GM18861 (cell line): Measurements from ENCODE around the gene SLC44A2.
"Not testable (repeated sequence)": the region's sequence is repeated elsewhere in the genome, so short reads cannot be mapped to it uniquely, and the experiment has no call there.

ENCODE experiments used
- ATAC-seq: cut with Tn5 transposase; IDR thresholded peaks from one replicate; pipeline ENCODE4 v1.9.1; 2021; ENCODE audit not compliant: unreplicated experiment

The SLC44A2 gene

GRCh38 chr19:10648360-10648759 is 23.0 kb downstream of the SLC44A2 start:
- ATAC-seq = no peak

DNA sequence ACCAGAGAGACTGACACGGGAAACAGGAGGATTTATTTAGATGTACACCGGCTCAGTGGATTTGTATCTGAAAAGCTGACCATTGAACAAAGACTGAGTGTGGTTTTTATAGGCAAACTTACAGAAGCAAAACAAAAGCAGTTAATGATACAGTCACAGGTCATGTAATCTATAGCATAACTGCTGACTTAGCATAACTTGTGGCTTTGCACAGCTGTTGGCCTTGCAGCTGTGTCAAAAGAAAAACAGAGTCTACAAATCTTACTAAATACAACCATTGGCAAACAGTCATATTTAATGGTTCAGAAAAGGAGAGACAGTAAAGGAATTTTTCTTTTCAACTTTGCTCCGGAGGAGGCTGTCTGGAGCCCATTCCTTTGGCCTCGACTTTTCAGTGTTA is 26.5 kb downstream of the SLC44A2 start:
- ATAC-seq = no peak

DNA sequence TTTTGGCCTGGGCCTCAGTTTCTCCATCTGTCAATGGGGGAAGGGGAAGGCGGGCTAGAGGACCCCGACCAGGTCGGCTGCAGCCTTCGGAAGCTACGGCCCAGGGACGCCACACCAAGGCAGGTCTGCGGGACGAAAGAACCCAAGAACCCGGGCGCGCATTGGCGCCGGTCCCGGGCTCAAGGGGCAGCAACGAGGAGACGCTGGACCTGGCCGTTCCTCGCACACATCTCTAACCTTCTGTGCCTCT is 28.1 kb downstream of the SLC44A2 start:
- ATAC-seq = no peak

DNA sequence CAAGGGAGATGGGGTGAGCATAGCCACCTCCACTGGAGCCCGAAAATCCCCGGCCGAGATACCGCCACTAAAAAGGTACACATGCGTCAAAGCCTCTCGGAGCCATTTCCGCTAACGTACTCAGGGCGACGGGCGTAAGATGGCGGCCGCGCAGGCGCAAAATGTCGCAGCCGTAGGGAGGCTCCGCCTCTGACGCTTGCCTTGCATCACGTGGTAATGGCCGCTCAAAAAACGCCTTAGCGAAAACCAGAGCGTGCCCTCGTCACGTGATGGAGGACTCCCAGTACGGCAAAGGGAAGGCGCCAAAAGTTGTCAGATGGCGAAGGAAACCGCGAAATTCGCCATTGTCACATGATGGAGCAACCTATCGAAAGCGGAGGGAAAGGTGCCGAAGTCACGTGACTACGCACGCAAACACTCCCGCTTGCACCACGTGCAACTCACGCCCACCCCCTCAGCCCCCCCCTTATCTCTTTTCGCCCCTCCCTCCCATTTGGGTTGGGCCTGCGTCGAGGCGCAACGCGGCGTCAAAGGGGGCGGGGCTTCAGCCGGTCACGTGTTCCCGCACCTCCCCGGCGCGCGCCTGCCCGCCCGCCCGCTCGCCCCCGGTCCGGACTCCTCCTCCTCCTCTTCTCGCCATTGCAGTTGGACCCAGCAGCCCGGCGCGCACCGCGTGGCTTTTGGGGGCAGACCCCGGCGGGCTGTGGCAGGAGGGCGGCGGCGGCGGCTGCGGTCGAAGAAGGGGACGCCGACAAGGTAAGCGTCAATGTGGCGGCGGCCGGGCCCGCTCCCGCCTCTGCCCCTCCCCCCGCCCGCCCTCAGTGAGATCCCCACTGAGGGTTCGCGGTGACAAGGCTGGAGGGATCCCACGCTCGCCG is 28.6 kb downstream of the SLC44A2 start, which contains the start of gene ILF3:
Gene ILF3 (plus strand): TSS at position 615 of the 878 bp plus-strand sequence. CDS start 16,260 bp downstream, outside the sequence.
- ATAC-seq = peak; percentile 74

GRCh38 chr19:10654610-10655456 is 29.5 kb downstream of the SLC44A2 start:
- ATAC-seq = no peak

- no peak for ATAC-seq
Measured at GRCh38 chr19:10655457-10656312, 30.3 kb downstream of the SLC44A2 start.

DNA sequence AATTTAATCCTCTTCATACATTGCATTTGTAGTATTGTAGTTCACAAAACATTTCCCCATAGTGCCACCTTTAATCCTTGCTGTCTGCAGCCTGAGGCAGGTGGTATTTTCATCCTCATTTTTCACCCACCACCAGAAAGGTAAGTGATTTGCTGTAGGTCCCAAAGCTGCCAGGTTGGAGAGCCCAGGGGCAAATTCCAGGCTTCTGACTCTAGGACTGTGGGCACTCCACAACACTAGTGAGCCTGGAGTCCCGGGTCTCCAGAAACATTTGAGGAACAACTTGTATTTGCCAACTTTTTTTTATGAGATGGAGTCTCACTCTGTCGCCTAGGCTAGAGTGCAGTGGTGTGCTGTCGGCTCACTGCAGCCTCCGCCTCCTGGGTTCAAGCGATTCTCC is 35.0 kb downstream of the SLC44A2 start:
- ATAC-seq = no peak

- ATAC-seq = no peak
Measured at GRCh38 chr19:10661946-10662345, 36.6 kb downstream of the SLC44A2 start.

- no peak for ATAC-seq
Measured at GRCh38 chr19:10662384-10663251, 37.3 kb downstream of the SLC44A2 start.

DNA sequence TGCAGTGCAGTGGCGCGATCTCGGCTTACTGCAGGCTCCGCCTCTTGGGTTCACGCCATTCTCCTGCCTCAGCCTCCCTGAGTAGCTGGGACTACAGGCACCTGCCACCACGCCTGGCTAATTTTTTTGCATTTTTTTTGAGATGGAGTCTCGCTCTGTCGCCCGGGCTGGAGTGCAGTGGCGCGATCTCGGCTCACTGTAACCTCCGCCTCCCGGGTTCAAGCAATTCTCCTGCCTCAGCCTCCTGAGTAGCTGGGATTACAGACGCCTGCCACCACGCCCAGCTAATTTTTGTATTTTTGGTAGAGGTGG is 37.9 kb downstream of the SLC44A2 start:
- ATAC-seq = not testable (repeated sequence)

DNA sequence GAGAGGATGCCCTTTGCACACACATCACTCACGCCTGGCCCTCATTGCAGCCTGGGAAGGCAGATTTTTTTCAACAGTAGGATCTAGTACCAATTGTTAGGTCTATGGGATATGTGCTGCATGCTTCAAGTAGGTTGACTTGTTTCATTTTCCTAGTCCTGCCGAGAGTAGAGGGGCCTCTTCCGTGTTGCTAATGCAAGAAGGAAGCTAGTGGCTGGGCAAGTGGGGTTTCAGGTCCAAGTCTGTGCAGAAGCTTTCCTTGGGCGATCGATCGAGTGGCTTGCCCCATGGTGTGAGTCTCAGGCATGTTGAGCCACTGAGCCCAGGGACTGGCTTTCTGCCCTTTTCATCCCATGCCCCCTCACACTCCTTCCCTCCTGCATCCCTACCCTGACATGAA is 42.5 kb downstream of the SLC44A2 start:
- ATAC-seq = no peak

GRCh38 chr19:10669246-10669645 is 43.9 kb downstream of the SLC44A2 start:
- no peak for ATAC-seq

DNA sequence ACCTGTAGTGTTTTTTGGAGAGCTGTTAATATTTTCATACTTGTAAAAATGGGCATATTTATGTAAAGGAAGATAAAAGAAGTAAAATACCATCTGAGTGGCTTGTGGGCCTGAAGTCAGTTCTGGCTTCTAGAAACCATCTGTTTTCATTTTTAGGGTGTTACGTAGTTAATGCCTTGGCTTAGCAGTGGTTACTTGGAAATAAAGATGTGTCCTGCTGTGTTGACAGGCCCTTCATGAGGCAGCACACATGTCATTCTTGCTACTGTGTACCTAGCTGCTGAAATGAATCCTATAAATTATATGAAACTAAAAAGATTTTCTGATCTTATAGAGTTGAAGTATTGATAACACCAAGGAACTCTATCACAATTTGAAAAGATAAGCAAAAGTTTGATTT is 44.8 kb downstream of the SLC44A2 start:
- no peak for ATAC-seq

DNA sequence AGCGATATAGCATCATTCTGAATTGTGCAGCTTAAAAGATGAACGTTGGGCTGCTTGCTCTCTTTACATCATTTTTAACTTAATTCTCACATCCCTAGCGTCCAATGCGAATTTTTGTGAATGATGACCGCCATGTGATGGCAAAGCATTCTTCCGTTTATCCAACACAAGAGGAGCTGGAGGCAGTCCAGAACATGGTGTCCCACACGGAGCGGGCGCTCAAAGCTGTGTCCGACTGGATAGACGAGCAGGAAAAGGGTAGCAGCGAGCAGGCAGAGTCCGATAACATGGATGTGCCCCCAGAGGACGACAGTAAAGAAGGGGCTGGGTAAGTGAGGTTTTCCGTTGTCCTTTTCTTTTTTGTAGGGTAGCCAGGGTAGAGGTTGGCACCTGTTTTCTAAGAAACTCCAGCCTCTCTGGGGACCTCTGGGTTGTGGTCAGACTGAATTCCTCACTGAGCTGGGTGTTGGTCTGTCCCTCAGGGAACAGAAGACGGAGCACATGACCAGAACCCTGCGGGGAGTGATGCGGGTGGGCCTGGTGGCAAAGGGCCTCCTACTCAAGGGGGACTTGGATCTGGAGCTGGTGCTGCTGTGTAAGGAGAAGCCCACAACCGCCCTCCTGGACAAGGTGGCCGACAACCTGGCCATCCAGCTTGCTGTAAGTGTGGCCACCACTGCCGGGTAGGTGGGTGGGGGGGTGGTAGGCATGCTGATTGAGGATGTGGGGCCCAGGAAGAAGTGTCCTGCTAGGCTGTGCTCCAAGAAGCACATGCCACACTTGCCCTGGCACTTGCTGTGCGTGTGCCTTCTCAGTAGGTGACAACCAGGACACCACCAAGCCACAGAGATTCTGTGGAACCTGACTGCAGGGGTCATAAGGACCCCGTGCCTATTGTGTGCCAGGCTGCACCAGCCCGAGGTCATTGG is 45.8 kb downstream of the SLC44A2 start:
- ATAC-seq = no peak

DNA sequence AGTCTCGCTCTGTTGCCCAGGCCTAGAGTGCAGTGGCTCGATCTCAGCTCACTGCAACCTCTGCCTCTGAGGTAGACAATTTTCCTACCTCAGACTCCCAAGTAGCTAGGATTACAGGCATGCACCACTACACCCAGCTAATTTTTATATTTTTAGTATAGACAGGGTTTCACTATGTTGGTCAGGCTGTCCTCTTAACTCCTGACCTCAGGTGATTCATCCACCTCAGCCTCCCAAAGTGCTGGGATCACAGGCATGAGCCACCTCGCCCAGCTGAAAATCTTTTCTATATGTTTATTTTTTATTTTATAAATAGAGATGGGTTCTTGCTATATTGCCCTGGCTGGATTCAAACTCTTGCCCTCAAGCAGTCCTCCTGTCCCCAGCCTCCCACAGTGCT is 46.6 kb downstream of the SLC44A2 start:
- ATAC-seq = not testable (repeated sequence)

DNA sequence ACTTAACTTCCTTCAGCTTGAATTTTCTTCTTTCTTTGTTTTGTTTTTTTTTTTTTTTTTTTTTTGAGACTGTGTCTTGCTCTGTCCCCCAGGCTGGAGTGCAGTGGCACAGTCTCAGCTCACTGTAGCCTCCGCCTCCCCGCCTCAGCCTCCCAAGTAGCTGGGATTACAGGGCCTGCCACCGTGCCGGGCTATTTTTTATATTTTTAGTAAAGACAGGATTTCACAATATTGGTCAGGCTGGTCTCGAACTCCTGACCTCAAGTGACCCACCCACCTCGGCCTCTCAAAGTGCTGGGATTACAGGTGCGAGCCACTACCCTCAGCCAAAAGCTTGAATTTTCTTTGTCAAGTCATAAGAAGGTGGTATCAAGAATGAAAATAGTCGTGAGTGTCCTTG is 49.9 kb downstream of the SLC44A2 start:
- ATAC-seq = not testable (repeated sequence)

DNA sequence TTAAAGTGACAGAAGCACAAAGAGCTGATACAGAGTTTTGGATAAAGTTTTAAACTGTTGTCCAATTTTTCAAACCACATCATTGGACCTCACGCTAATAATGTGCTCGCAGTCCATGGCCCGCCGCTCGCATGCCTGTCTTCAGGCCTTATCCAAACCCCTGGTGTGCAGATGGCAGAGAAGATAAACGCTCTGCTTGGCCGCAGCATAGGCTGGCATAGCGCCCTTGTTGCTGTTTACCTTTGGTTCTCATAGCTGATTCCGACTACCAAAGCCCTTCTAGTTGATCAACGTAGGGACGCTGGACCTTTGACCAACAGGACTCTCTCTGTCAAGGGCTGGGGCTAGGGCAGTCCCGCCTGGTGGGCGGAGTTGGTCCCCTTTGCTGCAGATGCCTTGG is 52.4 kb downstream of the SLC44A2 start:
- ATAC-seq = no peak

- no peak for ATAC-seq
Measured at GRCh38 chr19:10678813-10679212, 53.5 kb downstream of the SLC44A2 start.

DNA sequence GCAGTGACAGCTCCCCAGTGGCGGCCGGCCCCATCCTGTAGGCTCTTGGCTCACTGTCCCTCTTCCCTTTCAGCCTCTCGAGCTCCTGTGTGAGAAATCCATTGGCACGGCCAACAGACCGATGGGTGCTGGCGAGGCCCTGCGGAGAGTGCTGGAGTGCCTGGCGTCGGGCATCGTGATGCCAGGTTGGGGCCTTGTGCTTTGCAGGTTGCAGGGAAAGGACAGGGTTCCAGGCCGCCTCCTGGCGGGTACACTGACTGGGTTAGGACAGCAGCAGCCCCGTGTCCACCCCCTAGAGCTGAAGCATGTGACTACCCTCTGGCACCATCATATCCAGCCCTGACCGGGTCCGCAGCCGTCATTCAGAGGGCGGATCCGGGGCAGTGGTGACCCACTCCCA is 54.4 kb downstream of the SLC44A2 start:
- ATAC-seq = no peak
